HG03066 (cell line): ENCODE results near the gene PCBD1.

Source experiments
- ATAC-seq: cut with Tn5 transposase; IDR thresholded peaks from one replicate; pipeline ENCODE4 v1.9.1; 2021; ENCODE audit warnings: low read depth; ENCODE audit not compliant: unreplicated experiment

PCBD1 gene

GRCh38 chr10:70918851-70919530 lies 30.6 kb upstream of the PCBD1 start:
- ATAC-seq: no peak

DNA sequence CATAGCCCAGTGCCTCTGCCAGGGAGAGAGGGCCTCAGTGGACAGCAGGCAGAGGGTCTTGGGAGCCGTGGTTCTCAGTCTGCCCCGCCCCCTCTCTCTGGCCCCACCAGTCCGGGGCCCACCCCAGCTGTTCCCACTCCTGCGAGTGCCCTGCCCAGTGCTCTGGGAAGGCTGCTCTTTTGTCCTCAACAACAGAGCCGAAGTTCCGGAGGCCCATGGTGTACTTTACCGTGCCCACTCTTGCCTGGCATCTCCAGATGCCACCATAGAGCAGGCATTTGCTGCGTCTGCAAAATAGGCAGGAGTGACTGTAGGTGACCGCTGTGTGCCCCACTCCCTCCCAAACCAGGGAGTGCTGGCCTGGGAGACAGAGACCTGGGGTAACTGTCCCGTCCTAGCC lies 29.3 kb upstream of the PCBD1 start:
- no peak for ATAC-seq

GRCh38 chr10:70917226-70917625 lies 28.9 kb upstream of the PCBD1 start:
- ATAC-seq: no peak

- no peak for ATAC-seq
Observed at GRCh38 chr10:70916241-70916640, 27.9 kb upstream of the PCBD1 start.

DNA sequence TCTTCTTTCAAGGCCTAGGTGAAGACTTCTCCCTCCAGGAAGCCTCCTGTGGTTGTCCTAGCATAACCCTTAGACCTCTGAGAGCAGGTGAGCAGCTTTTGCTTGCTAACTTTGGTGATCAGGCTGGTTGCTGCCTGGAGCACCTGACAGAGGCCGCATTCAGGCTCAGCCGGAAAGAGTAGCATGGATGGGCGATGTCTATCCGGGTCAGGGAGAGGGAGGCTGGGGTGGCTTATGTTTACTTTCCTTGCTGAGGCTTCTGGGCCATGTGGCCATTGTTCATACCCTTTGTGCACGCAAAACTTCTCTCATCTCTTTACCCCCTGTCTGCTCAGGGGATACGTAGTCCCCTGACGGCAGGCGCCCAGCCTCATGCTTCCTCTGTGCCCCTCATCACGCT lies 27.4 kb upstream of the PCBD1 start:
- ATAC-seq: no peak

- no peak for ATAC-seq
Observed at GRCh38 chr10:70915206-70915605, 26.8 kb upstream of the PCBD1 start.

DNA sequence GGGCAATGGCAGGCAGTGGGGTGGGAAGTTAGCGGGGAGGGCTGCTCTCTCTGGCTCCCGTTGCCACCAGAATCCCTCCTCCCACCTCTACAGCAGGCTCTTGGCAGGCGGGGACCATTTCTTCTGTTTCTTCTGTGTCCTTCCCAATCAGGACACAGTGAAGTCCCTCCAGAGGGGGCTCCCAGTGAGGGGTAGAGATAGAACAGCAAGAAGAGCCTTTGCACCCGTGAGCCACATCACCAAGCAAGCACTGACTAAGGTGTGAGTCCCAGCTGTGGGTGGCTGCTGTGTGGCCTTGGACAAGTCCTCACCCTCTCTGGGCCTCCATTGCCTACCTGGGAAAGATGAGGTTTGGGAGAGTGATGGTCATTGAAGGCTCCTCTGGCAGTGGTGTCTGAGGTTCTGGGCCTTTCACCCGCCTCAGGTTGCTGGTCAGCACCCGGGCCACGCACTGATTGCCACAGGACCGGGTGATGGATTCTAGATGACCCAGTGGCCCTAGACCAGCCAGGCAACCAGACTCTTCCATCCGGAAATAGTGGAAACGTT lies 26.0 kb upstream of the PCBD1 start:
- ATAC-seq: no peak

DNA sequence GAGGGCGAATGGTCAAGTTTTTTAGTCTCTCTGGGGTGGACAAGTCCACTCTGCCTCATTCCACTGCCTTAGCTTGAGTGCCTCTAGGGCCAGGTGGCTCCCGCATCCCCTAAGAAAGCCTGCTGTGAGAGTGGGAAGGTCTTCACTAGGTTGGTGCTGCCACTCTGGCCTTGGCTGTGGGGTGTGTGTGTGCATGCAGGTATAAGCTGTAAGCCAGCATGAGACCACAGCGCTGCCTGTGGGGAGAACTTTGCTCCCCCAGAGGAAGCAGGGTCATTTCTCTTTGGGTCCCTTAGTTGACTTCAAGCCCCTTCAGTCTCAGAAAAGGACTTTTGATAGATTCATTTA lies 25.5 kb upstream of the PCBD1 start:
- ATAC-seq: no peak

GRCh38 chr10:70913191-70913892 lies 25.0 kb upstream of the PCBD1 start:
- ATAC-seq: no peak

GRCh38 chr10:70912556-70912955 lies 24.2 kb upstream of the PCBD1 start:
- no peak for ATAC-seq

DNA sequence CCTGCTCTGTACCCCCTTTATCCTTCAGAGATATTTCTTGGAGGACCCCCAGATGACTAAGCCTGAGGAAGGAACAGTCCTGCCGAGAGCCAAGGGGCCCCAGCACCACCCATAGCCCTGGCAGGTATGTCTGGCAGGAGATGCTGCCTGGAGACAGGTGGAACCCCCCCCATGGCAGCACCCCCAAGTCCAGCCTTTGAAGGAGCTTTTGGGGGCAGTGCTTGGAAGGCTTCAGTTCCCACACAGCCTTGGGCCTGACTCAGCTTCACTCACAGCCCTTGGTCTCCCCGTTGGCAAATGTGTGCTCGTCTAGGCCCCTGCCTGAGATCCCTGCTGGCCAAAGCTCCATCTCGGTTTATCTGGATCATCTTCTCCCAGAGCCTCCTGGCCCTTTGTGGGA lies 23.0 kb upstream of the PCBD1 start:
- ATAC-seq: no peak

DNA sequence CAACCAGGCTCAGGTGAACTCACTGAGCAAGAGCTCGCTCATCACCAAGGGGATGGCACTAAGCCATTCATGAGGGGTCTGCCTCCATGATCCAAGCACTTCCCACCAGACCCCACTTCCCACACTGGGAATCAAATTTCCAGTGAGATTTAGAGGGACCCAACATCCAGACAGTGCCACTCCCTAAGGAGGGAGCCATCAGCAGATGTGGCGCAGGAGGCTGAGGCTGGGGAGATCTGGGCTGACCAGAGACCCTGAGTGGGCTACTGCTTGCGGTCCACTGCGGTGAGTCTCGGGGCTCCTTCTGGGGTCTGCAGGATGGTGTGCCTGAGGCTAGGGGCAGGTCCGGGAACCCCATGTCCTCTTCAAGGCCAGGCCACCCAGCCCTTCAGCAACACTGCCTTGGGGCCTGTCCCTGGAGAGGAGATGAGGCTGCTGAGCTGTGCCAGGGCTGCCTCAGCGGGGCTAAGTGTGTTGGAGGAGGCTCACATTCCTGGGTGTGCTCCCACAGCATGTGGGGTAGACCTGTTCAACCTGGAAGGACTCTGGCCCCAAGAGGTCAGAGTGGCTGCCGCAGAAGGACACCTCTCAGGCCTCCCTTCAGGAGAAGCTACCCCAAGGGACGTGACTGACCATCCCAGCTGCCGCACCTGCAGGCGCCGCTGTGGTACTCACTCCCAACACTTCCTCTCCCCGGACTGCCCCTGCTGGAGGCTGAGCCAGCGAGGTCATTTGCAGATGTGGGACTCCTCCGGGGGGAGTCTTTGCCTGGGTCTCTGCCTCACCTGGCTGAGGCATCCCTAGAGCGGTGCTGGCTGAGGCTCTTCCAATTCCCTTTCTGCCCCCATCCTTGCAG lies 22.3 kb upstream of the PCBD1 start:
- ATAC-seq: no peak

- no peak for ATAC-seq
Observed at GRCh38 chr10:70909326-70909935, 21.1 kb upstream of the PCBD1 start.

GRCh38 chr10:70908406-70909296 lies 20.3 kb upstream of the PCBD1 start:
- ATAC-seq: no peak

DNA sequence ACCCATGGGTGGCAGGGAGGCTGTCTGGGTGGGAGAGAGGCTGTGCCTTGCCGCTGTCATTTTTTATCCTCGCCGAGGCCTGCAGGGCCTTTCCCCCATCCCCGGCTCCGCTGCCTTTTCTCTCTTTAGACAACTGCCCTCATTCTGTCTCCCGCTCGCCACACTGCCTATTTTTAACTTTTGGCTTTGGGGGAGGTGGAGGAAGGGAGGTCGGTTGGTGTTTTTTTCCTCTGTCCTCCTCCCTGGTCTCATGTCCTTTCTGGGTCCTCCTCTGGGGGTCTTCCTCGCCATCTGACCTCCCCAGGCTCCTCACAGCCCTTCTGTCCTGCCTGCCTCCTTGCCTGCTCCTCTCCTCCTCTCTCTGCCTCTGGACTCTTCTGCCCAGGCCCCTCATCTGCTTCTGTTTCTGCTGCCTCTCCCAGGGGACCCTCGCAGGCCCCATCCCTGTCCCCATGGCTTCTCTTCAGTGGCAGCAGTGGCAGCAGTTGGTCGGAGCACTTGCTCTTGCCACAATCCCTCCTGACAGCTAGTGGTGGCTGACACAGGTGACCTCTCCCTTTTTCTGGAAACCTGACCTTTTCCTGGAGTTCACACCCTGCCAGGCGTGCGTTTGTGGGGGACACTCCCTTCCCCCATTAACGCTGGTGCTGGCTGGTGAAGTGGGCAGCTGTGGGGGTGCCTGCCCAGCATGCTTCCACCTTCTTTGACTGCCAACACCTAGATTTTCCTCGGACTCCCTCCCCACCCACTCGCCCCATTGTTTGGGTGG lies 19.5 kb upstream of the PCBD1 start:
- no peak for ATAC-seq

GRCh38 chr10:70906953-70907636 lies 18.7 kb upstream of the PCBD1 start:
- ATAC-seq: no peak

DNA sequence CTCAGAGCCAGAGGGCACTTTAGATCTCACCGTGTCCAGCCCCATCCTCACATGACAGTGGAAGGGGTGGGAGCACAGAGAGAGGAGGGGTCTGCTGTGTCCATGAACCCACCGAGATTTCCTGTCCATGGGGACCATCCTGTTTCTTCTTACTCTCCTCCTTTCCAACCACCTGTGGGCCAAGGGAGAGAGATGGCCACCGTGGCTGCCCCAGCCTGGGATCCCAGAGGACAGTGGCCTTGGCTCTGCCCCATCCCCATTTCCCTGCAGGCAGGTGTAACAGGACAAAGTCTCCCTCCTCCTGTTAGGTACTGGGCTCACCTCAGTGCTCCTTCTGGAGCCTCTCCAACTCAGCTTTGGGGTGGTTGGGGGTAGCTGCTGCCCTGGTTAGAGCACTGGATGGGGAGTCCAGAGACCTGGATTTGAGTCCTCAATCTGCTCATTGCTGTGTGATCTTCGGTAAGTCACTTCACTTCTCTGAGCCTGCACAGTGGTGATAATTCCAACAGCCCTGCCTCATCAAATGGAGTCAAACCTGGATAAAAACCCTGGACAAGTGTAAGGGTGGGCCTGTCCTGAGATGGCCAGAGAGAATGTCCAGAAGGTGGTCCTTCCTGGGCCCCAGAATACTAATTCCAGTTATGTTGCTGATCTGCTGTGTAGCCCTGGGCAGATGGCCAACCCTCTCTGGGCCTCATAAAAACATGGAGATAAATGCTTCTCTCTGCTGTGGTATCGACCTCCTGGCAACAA lies 17.8 kb upstream of the PCBD1 start:
- no peak for ATAC-seq
